ENCODE results near the gene AEBP1. TPM values are rescaled to one million over a fixed set of nuclear protein-coding genes. Genes with fewer than 3 reads are reported as not detected.

Gene AEBP1
- total and polyA plus RNA-seq, 9 of the 15 experiments (the other 6 are each of a cell fraction or from before 2014, with no cell fraction given), result 0.03 to 0.78 (median 0.30) TPM; not detected in 2

DNA sequence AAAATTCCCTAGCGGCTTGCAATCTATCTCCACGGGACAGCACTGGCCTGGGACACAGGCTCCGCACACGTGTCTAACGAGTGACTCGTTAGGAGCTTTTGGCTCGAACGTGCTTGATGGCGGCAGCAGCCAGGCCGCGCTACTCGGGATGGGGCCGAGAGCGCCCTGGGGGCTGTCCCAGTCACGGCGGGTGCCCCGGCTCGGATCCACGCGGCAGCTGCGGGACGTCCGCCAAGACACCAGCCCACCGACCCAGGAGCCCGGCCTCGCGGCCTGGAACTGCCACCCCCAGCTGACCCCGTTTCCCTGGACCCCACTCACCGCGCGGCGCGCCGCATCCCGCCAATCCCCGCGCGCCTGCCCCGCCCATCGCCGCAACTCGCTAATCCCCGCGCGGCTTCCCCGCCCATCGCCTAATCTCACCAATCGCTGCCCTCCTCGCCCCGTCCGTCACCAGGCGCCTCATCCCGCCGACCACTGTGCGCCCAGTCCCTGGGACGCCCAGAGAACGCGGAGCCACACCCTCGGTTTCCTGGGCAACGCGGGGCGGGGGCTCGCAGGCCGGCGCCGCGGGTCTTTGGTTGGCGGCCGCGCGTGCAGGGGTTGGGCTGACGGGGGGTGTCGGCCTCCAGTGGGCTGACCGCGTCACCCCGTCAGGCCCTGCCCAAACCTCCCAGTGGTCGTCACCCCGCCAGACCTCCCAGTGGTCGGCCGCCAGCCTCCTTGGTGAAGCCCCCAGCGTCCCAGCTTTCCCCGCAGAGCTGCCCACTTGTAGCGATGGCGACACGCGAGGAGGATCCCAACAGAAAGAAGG lies 19.3 kb downstream of the AEBP1 start, which contains the start of gene POLD2 (continued):
- TF ChIP-seq, protein P1, sequence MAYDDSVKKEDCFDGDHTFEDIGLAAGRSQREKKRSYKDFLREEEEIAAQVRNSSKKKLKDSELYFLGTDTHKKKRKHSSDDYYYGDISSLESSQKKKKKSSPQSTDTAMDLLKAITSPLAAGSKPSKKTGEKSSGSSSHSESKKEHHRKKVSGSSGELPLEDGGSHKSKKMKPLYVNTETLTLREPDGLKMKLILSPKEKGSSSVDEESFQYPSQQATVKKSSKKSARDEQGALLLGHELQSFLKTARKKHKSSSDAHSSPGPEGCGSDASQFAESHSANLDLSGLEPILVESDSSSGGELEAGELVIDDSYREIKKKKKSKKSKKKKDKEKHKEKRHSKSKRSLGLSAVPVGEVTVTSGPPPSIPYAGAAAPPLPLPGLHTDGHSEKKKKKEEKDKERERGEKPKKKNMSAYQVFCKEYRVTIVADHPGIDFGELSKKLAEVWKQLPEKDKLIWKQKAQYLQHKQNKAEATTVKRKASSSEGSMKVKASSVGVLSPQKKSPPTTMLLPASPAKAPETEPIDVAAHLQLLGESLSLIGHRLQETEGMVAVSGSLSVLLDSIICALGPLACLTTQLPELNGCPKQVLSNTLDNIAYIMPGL (CRISPR knock-in tag; IDR thresholded peaks at IDR 0.05), result 0 out of 2 replicates have a peak, but pooled peaks have one; percentile 35
- TF ChIP-seq SUPT5H (IDR thresholded peaks at IDR 0.05), result peak; percentile 80
- TF ChIP-seq FIP1L1 (IDR thresholded peaks at IDR 0.05; ENCODE audit: low read depth, low read length, poor library complexity, severe bottlenecking), result peak; percentile 52
- TF ChIP-seq TARDBP (IDR thresholded peaks at IDR 0.05), result 0 out of 2 replicates have a peak, but pooled peaks have one; percentile 10
- TF ChIP-seq, protein P2, sequence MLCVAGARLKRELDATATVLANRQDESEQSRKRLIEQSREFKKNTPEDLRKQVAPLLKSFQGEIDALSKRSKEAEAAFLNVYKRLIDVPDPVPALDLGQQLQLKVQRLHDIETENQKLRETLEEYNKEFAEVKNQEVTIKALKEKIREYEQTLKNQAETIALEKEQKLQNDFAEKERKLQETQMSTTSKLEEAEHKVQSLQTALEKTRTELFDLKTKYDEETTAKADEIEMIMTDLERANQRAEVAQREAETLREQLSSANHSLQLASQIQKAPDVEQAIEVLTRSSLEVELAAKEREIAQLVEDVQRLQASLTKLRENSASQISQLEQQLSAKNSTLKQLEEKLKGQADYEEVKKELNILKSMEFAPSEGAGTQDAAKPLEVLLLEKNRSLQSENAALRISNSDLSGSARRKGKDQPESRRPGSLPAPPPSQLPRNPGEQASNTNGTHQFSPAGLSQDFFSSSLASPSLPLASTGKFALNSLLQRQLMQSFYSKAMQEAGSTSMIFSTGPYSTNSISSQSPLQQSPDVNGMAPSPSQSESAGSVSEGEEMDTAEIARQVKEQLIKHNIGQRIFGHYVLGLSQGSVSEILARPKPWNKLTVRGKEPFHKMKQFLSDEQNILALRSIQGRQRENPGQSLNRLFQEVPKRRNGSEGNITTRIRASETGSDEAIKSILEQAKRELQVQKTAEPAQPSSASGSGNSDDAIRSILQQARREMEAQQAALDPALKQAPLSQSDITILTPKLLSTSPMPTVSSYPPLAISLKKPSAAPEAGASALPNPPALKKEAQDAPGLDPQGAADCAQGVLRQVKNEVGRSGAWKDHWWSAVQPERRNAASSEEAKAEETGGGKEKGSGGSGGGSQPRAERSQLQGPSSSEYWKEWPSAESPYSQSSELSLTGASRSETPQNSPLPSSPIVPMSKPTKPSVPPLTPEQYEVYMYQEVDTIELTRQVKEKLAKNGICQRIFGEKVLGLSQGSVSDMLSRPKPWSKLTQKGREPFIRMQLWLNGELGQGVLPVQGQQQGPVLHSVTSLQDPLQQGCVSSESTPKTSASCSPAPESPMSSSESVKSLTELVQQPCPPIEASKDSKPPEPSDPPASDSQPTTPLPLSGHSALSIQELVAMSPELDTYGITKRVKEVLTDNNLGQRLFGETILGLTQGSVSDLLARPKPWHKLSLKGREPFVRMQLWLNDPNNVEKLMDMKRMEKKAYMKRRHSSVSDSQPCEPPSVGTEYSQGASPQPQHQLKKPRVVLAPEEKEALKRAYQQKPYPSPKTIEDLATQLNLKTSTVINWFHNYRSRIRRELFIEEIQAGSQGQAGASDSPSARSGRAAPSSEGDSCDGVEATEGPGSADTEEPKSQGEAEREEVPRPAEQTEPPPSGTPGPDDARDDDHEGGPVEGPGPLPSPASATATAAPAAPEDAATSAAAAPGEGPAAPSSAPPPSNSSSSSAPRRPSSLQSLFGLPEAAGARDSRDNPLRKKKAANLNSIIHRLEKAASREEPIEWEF (CRISPR knock-in tag; IDR thresholded peaks at IDR 0.05), result no peak
- no peak for TF ChIP-seq DDX20 (tag; IDR thresholded peaks at IDR 0.05; ENCODE audit: low read depth)
- peak; percentile 85; the same call in 1 of the 2 replicates for TF ChIP-seq GATAD2A (IDR thresholded peaks at IDR 0.05)
- no peak for TF ChIP-seq SIRT6 (IDR thresholded peaks at IDR 0.05; ENCODE audit: low read depth, low read length)
- TF ChIP-seq ETS2 (tag; IDR thresholded peaks at IDR 0.05; ENCODE audit: borderline replicate concordance, poor library complexity, severe bottlenecking), result no peak
- TF ChIP-seq SP1 (CRISPR knock-in tag; IDR thresholded peaks at IDR 0.05), result peak; percentile 98
- TF ChIP-seq, protein P3, sequence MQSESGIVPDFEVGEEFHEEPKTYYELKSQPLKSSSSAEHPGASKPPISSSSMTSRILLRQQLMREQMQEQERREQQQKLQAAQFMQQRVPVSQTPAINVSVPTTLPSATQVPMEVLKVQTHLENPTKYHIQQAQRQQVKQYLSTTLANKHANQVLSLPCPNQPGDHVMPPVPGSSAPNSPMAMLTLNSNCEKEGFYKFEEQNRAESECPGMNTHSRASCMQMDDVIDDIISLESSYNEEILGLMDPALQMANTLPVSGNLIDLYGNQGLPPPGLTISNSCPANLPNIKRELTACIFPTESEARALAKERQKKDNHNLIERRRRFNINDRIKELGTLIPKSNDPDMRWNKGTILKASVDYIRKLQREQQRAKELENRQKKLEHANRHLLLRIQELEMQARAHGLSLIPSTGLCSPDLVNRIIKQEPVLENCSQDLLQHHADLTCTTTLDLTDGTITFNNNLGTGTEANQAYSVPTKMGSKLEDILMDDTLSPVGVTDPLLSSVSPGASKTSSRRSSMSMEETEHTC (IDR thresholded peaks at IDR 0.05), result no peak
- peak; percentile 40 for TF ChIP-seq TAF1 (IDR thresholded peaks at IDR 0.05; ENCODE audit: control insufficient read depth, extremely low read depth, insufficient read depth, low read length, severe bottlenecking)
- TF ChIP-seq CEBPG (CRISPR knock-in tag; IDR thresholded peaks at IDR 0.05), result no peak
- TF ChIP-seq CEBPG (tag; conservative IDR thresholded peaks at IDR 0.05 in 1 of 2, IDR thresholded peaks at IDR 0.05 in 1 of 2), result no peak
- peak; percentile 76 for TF ChIP-seq CCNT2 (IDR thresholded peaks at IDR 0.05; ENCODE audit: borderline replicate concordance, extremely low read depth, insufficient read length, low read depth, low read length)
- TF ChIP-seq RBM17 (IDR thresholded peaks at IDR 0.05; ENCODE audit: borderline replicate concordance, low read depth, low read length), result no peak
- no peak for TF ChIP-seq MYNN (IDR thresholded peaks at IDR 0.05)
- TF ChIP-seq MYNN (CRISPR knock-in tag; IDR thresholded peaks at IDR 0.05), result no peak
- peak; percentile 64 for TF ChIP-seq RBM22 (IDR thresholded peaks at IDR 0.05; ENCODE audit: low read depth, low read length, poor library complexity, severe bottlenecking)
- no peak for TF ChIP-seq TAL1 (IDR thresholded peaks at IDR 0.05)
